Stimulated activated CD8-positive, alpha-beta memory T cell treated with anti-CD3 and anti-CD28 coated beads, Interleukin-12 subunit alpha, Interleukin-12 subunit beta, amount 100 ng/mL, for 4 hours (primary cell): ENCODE results near the gene NOS1AP.
"Not testable (repeated sequence)": the region's sequence is repeated elsewhere in the genome, so short reads cannot be mapped to it uniquely, and the experiment has no call there.

ENCODE experiments used
- DNase-seq: peaks from one replicate; pipeline ENCODE4 v3.0.0-alpha.2; 2020; ENCODE audit warnings: low read depth

The NOS1AP gene

GRCh38 chr1:162169031-162169790 is 99.7 kb downstream of the NOS1AP start:
- no peak for DNase-seq

- no peak for DNase-seq
These were observed 101.6 kb downstream of the NOS1AP start for GRCh38 chr1:162171111-162171510.

GRCh38 chr1:162172311-162173102 is 103.0 kb downstream of the NOS1AP start:
- DNase-seq, result no peak

- not testable (repeated sequence) for DNase-seq
These were observed 104.1 kb downstream of the NOS1AP start for GRCh38 chr1:162173607-162174006.

GRCh38 chr1:162174027-162174426 is 104.5 kb downstream of the NOS1AP start:
- DNase-seq, result not testable (repeated sequence)

- DNase-seq, result no peak
These were observed 106.0 kb downstream of the NOS1AP start for GRCh38 chr1:162175379-162176081.

- no peak for DNase-seq
These were observed 107.6 kb downstream of the NOS1AP start for GRCh38 chr1:162177126-162177525.

GRCh38 chr1:162178432-162178831 is 108.9 kb downstream of the NOS1AP start:
- DNase-seq, result no peak

- DNase-seq, result no peak
These were observed 109.6 kb downstream of the NOS1AP start for GRCh38 chr1:162179121-162179520.

- no peak for DNase-seq
These were observed 111.3 kb downstream of the NOS1AP start for GRCh38 chr1:162180813-162181212.

- DNase-seq, result no peak
These were observed 112.6 kb downstream of the NOS1AP start for GRCh38 chr1:162182090-162182489.

- no peak for DNase-seq
These were observed 116.0 kb downstream of the NOS1AP start for GRCh38 chr1:162185314-162186025.

GRCh38 chr1:162186026-162186374 is 116.5 kb downstream of the NOS1AP start:
- no peak for DNase-seq

GRCh38 chr1:162186406-162186805 is 116.9 kb downstream of the NOS1AP start:
- no peak for DNase-seq

- no peak for DNase-seq
These were observed 118.3 kb downstream of the NOS1AP start for GRCh38 chr1:162187687-162188276.

- no peak for DNase-seq
These were observed 119.9 kb downstream of the NOS1AP start for GRCh38 chr1:162189345-162189744.

GRCh38 chr1:162191396-162192305 is 122.2 kb downstream of the NOS1AP start:
- no peak for DNase-seq

GRCh38 chr1:162192306-162192678 is 122.8 kb downstream of the NOS1AP start:
- DNase-seq, result no peak

GRCh38 chr1:162192763-162193162 is 123.3 kb downstream of the NOS1AP start:
- DNase-seq, result no peak

GRCh38 chr1:162193221-162193620 is 123.7 kb downstream of the NOS1AP start:
- no peak for DNase-seq

- DNase-seq, result no peak
These were observed 124.3 kb downstream of the NOS1AP start for GRCh38 chr1:162193815-162194214.
